ENCODE measurements around the gene RTTN. TPM values are rescaled to one million over a fixed set of nuclear protein-coding genes. Genes with fewer than 3 reads are reported as not detected.
A peak's percentile ranks its signal among the peaks of the same experiment; 100 is the strongest.

RTTN gene
- total RNA-seq, 1 donor from 2014 or later, result 10.6 TPM

DNA sequence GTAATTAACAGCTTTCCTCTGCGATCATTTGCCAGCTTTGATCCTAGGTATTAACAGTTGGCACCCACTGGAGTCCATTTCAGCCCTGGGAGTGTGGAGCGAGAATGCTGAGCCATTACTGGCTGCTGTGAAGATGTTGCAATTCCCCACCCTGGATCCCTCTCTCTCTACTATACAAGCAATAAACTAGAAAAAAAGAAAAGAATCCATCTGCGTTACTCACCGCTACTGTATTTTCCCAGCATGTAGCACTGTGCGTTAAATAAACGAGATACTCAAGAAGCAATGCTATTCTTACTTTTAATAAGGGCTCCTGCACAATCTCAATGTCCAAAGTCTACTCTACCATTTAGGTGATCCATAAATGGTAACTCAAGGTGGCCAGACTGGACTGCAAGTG, 8.5 kb downstream of the RTTN start:
- peaks cover 72% of the 10 kb centered on the region for H3K36me3 ChIP-seq
- TF ChIP-seq, protein P1, sequence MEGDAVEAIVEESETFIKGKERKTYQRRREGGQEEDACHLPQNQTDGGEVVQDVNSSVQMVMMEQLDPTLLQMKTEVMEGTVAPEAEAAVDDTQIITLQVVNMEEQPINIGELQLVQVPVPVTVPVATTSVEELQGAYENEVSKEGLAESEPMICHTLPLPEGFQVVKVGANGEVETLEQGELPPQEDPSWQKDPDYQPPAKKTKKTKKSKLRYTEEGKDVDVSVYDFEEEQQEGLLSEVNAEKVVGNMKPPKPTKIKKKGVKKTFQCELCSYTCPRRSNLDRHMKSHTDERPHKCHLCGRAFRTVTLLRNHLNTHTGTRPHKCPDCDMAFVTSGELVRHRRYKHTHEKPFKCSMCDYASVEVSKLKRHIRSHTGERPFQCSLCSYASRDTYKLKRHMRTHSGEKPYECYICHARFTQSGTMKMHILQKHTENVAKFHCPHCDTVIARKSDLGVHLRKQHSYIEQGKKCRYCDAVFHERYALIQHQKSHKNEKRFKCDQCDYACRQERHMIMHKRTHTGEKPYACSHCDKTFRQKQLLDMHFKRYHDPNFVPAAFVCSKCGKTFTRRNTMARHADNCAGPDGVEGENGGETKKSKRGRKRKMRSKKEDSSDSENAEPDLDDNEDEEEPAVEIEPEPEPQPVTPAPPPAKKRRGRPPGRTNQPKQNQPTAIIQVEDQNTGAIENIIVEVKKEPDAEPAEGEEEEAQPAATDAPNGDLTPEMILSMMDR (IDR thresholded peaks at IDR 0.05; ENCODE audit: borderline replicate concordance), result no peak
- intact Hi-C loops (cut with micrococcal nuclease), result no loop called here
- no peak overlapping the region for H3K4me3 ChIP-seq
- no peaks in the 10 kb centered on the region for H3K9me3 ChIP-seq (replicated peaks)
- no peak for DNase-seq
- no peak overlapping the region for H3K27ac ChIP-seq (replicated peaks)
- no peaks in the 10 kb centered on the region for H3K27me3 ChIP-seq (ENCODE audit: low read depth)
- H3K4me1 ChIP-seq, result peaks cover 6% of the 10 kb centered on the region

DNA sequence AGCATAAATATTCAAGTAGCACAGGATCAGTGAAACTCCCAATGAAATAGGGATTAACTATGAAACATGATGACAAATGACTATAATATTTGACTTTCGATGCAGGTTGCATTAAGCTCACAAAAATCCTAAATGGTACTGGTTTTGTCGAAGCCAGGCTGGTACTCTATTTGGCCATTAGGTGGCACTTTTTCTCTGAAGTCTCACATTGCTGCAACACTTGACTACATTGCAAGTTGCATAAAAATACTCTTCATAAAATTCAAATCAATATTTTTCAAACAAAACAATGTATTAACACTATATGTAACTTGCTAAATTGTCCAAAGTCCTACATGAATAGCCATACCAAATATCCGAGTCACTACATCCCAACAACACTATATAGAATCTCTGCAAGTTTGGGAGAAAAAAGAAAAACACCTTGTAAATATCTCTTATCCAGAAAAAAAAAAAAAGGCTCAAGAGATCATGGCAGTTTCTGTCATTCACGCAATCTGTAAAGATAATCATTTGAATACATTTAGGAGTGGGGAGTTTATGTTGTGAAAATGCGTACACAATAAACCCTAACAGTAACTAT, 9.5 kb downstream of the RTTN start:
- TF ChIP-seq, protein P1 (IDR thresholded peaks at IDR 0.05; ENCODE audit: borderline replicate concordance), result peak; percentile 85
- DNase-seq, result no peak
- intact Hi-C loops (cut with micrococcal nuclease), result loop anchor here (2.0 kb wide), 1 partner anchor 239 kb away; no protein-coding TSS in a partner anchor
- no peaks in the 10 kb centered on the region for H3K27me3 ChIP-seq (ENCODE audit: low read depth)
- peak overlapping the region; percentile 50 for H3K27ac ChIP-seq (replicated peaks)
- H3K4me1 ChIP-seq, result peaks cover 6% of the 10 kb centered on the region
- H3K36me3 ChIP-seq, result peaks cover 80% of the 10 kb centered on the region
- no peaks in the 10 kb centered on the region for H3K9me3 ChIP-seq (replicated peaks)
- H3K4me3 ChIP-seq, result no peak overlapping the region

DNA sequence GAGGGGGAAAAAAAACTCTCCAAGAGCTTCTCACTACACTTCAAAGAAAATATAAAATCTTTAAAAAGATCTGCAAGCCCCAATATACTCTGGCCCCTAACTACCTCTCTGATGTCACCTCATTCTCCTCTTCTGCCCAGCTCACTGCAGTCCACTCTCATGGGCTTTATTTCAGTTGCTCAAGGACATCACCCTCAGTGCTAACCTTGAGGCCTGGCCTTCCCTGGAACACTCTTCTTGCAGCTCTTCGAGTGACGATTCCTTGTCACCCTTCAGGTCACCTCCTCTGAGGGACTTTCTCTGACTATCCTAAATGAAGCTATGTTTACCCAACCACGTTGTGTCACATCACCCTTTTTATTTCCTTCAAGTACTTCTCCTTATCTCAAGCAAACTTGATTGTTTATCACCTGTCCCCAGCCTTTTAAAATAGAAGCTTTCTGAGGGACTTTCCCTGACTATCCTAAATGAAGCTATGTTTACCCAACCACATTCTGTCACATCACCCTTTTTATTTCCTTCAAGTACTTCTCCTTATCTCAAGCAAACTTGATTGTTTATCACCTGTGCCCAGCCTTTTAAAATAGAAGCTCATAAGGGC, 10.4 kb downstream of the RTTN start:
- no peaks in the 10 kb centered on the region for H3K27me3 ChIP-seq (ENCODE audit: low read depth)
- DNase-seq, result no peak
- H3K4me3 ChIP-seq, result no peak overlapping the region
- peak overlapping the region; percentile 50 for H3K27ac ChIP-seq (replicated peaks)
- no peaks in the 10 kb centered on the region for H3K9me3 ChIP-seq (replicated peaks)
- TF ChIP-seq, protein P1 (IDR thresholded peaks at IDR 0.05; ENCODE audit: borderline replicate concordance), result no peak
- intact Hi-C loops (cut with micrococcal nuclease), result loop anchor here (2.0 kb wide), 1 partner anchor 240 kb away; no protein-coding TSS in a partner anchor
- peaks cover 78% of the 10 kb centered on the region for H3K36me3 ChIP-seq
- H3K4me1 ChIP-seq, result peaks cover 6% of the 10 kb centered on the region

DNA sequence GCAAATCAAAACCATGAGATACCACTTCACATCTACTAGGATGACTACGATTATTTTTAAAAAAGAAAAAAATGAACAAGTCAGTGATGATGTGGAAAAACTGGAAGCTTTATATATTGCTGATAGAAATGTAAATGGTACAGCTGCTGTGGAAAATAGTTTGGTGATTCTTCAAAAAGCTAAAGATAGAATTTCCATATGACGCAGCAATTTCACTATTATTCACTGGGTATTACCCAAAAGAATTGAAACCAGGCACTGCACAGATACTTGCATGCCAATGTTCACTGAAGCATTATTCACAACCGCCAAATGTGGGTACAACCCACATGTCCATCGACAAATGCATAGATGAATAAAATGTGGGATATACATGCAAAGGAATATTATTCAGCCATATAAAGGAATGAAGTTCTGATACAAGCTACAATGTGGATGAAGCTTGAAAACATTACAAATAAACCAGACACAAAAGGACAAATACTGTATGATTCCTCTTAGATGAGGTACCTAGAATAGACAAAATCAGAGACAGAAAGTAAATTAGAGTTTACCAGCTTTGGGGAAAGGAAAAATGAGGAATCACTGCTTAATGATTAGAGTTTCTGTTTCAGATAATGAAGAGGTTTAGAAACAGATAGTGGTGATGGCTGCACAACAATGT, 11.1 kb downstream of the RTTN start:
- H3K27ac ChIP-seq (replicated peaks), result peak overlapping the region; percentile 50
- H3K4me1 ChIP-seq, result peaks cover 6% of the 10 kb centered on the region
- intact Hi-C loops (cut with micrococcal nuclease), result loop anchor here (2.0 kb wide), 1 partner anchor 240 kb away; no protein-coding TSS in a partner anchor
- TF ChIP-seq, protein P1 (IDR thresholded peaks at IDR 0.05; ENCODE audit: borderline replicate concordance), result no peak
- H3K27me3 ChIP-seq (ENCODE audit: low read depth), result no peaks in the 10 kb centered on the region
- H3K4me3 ChIP-seq, result no peak overlapping the region
- DNase-seq, result no peak
- H3K36me3 ChIP-seq, result peaks cover 78% of the 10 kb centered on the region
- H3K9me3 ChIP-seq (replicated peaks), result no peaks in the 10 kb centered on the region

DNA sequence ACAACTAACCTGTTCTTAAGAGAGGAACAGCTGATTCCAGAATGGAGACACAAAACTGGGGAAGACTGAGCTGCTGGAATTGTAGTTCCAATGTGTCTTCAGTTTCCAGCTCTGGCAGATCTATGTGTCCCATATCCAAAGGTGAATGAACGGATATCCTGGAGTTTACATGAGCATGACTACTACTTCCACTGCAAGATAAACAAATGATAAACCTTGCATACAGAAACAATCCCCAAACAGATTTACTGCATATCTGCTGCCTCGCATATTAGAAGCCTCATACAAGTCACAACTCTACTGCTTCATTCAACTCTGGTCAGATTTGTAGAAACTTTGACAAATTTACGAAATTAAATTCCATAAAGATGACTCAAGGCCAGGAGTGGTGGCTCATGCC, 15.0 kb downstream of the RTTN start:
- peaks cover 77% of the 10 kb centered on the region for H3K36me3 ChIP-seq

More for the DNA sequence above, 15.0 kb downstream of the RTTN start:
- Histone ChIP-seq H3K27me3 (ENCODE audit: low read depth) (no peaks in the 10 kb centered on the region), H3K9me3 (replicated peaks) (no peaks in the 10 kb centered on the region), H3K4me3 (no peak overlapping the region), H3K4me1 (peaks cover 4% of the 10 kb centered on the region), H3K27ac (replicated peaks) (no peak overlapping the region)
- intact Hi-C loops (cut with micrococcal nuclease), result no loop called here
- no peak for DNase-seq
- TF ChIP-seq, protein P1 (IDR thresholded peaks at IDR 0.05; ENCODE audit: borderline replicate concordance), result no peak
